Measurements from ENCODE around the gene GALNT12.

The GALNT12 gene

GRCh38 chr9:98861781-98862504, 54.5 kb downstream of the GALNT12 start:
- no peaks in the 10 kb centered on the region for H3K9me3 ChIP-seq (ENCODE audit: control insufficient read depth, insufficient read depth, low read length)
- no peaks in the 10 kb centered on the region for H3K4me1 ChIP-seq (ENCODE audit: insufficient read depth, low read length)
- no peak overlapping the region for H3K9ac ChIP-seq (ENCODE audit: low read depth, low read length)
- H3K36me3 ChIP-seq (ENCODE audit: insufficient read depth, low read length) = no peaks in the 10 kb centered on the region

DNA sequence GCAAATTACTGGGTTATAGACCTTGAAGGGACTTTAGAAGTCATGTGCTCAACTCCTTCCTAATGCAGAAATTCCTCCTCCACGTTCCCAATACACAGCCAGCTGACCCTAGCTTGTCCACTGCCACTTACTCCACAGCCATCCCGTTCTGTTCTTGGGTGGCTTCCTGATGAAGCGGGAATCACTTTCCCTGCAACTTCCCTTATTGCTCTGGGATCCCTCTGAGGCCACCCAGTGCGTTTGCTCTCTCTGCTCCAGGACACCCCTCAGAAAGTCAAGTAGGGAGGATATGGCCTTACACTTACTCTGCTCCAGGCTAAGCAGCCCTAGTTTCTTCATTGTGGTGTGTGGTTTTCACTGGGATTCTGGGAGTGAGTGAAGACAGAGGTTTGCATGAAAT, 55.5 kb downstream of the GALNT12 start:
- H3K4me1 ChIP-seq (ENCODE audit: insufficient read depth, low read length) = no peaks in the 10 kb centered on the region
- H3K9me3 ChIP-seq (ENCODE audit: control insufficient read depth, insufficient read depth, low read length) = no peaks in the 10 kb centered on the region
- H3K9ac ChIP-seq (ENCODE audit: low read depth, low read length) = no peak overlapping the region
- H3K36me3 ChIP-seq (ENCODE audit: insufficient read depth, low read length) = no peaks in the 10 kb centered on the region

DNA sequence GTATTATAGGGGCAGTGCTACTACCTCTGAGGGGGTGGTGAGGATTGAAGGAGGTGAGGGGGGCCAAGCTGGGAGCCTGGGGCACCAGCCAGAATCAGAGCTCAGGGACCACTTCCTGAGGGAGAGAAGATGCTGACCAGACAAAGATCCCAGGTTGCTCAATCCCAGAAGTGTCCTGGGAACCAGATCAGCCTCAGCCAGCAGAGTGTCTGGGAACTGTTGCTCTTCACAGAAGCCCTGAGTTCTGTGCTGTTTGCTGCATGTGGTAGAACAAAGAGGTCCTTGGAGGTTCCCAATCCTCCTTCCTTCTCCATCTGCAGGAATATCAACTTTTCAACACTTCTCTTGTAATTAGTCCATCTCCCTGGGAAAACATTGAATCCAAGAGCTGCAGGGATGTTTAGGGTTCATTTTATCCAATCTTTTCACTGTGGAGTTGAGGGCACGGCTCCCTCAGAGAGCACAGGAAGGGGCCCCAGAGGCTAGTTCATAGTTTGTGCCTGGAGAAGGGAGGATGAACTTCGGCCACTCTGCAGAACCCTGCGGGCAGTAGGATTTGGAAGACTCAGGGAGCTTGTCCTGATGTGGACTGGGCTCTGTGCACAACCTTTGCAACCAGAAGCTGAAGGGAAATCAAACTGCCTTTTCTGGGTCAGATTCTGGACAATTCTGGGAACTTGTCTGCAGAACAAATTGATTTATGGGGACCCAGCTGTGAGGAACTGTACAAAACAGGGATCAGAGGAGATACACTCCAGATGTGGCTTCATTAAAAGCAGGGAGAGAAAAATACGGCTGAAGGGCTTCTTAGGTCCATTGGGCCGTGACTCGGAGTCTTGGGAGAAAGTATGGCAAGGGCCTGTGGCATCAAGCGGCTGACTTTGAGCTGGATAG, 57.1 kb downstream of the GALNT12 start:
- no peaks in the 10 kb centered on the region for H3K9me3 ChIP-seq (ENCODE audit: control insufficient read depth, insufficient read depth, low read length)
- no peaks in the 10 kb centered on the region for H3K36me3 ChIP-seq (ENCODE audit: insufficient read depth, low read length)
- H3K9ac ChIP-seq (ENCODE audit: low read depth, low read length) = no peak overlapping the region
- no peaks in the 10 kb centered on the region for H3K4me1 ChIP-seq (ENCODE audit: insufficient read depth, low read length)

DNA sequence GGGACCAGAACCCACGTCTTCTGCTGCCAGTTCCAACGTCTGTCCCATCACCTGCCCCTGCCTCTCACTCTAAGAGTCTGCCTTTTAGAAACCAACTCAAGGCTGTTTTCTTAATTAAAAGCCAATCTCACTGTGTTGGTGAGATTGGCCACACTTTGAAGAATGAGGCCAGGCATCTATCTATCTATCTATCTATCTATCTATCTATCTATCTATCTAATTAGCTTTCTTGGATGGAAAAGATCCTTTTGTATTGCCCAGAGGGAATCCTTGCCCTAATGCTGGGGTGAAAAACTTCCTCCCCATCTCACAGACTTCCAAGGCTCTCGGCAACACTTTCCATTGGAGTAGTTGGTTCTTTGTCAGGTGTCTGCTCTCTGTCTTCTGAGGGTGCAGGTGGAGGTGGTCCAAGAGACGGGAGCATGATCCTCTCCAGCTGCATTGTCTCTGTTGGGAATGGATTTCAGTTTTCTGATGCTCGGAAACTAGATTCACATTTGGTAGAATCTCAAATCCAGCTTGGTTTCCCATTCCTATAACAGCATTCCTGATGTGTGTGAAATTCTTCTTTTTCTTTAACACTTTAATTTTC, 57.9 kb downstream of the GALNT12 start:
- H3K36me3 ChIP-seq (ENCODE audit: insufficient read depth, low read length) = no peaks in the 10 kb centered on the region
- H3K9me3 ChIP-seq (ENCODE audit: control insufficient read depth, insufficient read depth, low read length) = no peaks in the 10 kb centered on the region
- no peak overlapping the region for H3K9ac ChIP-seq (ENCODE audit: low read depth, low read length)
- no peaks in the 10 kb centered on the region for H3K4me1 ChIP-seq (ENCODE audit: insufficient read depth, low read length)

DNA sequence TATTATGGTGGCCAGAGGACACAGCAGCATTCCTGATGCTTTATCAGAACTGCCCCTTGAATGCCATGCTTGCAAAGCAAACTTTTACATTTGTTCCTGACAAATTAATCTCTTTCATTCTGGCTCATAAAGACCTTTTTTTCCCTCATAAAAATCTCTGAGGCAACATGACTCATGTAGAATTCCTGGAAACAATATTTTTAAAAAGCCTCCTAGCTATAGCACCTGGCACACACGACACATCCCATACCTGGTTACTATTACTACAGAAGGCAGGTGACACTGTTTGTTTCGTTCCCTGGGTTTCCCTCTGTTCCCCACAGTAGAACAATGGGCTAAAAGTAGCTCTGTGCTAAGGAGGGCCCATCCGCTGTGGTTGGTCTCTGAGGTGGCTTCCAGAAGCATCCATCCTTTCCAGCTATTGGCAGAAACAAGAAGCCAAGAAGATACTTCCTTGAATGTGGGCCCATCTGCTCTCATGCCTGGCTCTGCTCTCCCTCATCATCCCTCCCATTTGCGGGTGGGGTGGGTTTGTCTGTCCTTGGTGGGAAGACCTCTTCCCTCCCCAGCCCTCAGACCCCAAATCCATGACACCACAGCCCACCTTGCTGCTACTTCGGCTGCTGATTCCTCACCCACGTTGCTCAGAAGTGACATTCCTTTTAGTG, 59.1 kb downstream of the GALNT12 start:
- H3K9ac ChIP-seq (ENCODE audit: low read depth, low read length) = no peak overlapping the region
- no peaks in the 10 kb centered on the region for H3K36me3 ChIP-seq (ENCODE audit: insufficient read depth, low read length)
- no peaks in the 10 kb centered on the region for H3K9me3 ChIP-seq (ENCODE audit: control insufficient read depth, insufficient read depth, low read length)
- H3K4me1 ChIP-seq (ENCODE audit: insufficient read depth, low read length) = no peaks in the 10 kb centered on the region

DNA sequence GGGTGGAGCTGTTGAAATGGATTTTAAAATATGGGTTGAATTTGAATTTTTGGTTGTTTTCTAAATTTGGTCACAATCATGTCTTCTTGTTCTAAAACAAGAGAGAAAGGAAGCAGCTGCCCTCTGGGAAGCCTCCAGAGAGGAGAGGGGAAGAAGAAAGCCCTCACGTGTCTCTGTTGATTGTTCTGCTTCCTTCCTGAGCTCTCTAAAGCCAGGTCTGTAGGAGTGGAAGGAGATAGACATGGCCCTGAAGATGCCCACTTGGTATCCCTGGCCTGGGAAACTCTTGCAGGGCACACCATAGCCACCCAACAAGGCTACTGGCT, 59.6 kb downstream of the GALNT12 start:
- Histone ChIP-seq H3K4me1 (ENCODE audit: insufficient read depth, low read length) (no peaks in the 10 kb centered on the region), H3K9me3 (ENCODE audit: control insufficient read depth, insufficient read depth, low read length) (no peaks in the 10 kb centered on the region), H3K9ac (ENCODE audit: low read depth, low read length) (no peak overlapping the region), H3K36me3 (ENCODE audit: insufficient read depth, low read length) (no peaks in the 10 kb centered on the region)

DNA sequence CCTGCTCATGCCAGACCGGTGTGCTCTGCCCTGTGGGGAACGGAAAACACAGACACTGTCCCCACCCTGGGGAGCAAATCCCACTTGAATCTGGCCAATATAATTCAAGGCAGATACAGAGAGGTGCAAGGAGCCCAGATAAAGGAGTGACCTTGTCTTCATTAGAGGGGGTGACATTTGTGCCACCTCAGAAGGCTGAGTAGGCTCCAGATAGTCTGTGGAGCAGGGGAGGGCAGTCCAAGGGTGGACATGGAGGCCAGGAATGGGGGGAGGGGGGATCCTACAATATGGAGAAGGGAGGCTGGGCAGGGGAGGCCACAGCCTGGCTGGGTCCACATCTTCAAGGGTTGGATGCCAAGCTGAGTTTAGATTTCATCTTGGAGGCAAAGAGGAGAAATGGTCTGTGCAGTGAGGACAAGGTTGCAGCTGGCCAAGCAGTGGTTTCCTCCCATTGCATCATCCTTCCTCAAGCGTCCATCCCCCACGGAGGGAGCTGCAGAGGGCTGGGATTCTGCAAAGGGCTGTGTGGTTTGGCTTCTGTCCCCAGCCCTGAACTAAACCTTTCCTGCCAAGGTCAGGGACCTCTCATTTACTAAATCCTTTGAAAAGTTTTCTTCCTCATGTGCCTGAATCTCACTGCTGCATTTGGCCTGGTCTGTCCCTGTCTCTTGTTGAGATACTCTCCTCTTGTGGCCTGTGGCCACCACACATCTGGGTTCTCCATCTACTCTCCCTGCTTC, 60.1 kb downstream of the GALNT12 start:
- H3K9ac ChIP-seq (ENCODE audit: low read depth, low read length) = no peak overlapping the region

GRCh38 chr9:98869078-98869745, 61.7 kb downstream of the GALNT12 start:
- Histone ChIP-seq H3K9me3 (ENCODE audit: control insufficient read depth, insufficient read depth, low read length) (no peaks in the 10 kb centered on the region), H3K9ac (ENCODE audit: low read depth, low read length) (no peak overlapping the region), H3K4me1 (ENCODE audit: insufficient read depth, low read length) (no peaks in the 10 kb centered on the region), H3K36me3 (ENCODE audit: insufficient read depth, low read length) (no peaks in the 10 kb centered on the region)

More for the DNA sequence above, 60.1 kb downstream of the GALNT12 start:
- no peaks in the 10 kb centered on the region for H3K4me1 ChIP-seq (ENCODE audit: insufficient read depth, low read length)
- no peaks in the 10 kb centered on the region for H3K9me3 ChIP-seq (ENCODE audit: control insufficient read depth, insufficient read depth, low read length)
- H3K36me3 ChIP-seq (ENCODE audit: insufficient read depth, low read length) = no peaks in the 10 kb centered on the region

- Histone ChIP-seq H3K4me1 (ENCODE audit: insufficient read depth, low read length) (no peaks in the 10 kb centered on the region), H3K36me3 (ENCODE audit: insufficient read depth, low read length) (no peaks in the 10 kb centered on the region), H3K9me3 (ENCODE audit: control insufficient read depth, insufficient read depth, low read length) (no peaks in the 10 kb centered on the region), H3K9ac (ENCODE audit: low read depth, low read length) (no peak overlapping the region)
Observed at GRCh38 chr9:98869866-98870265, 62.4 kb downstream of the GALNT12 start.

DNA sequence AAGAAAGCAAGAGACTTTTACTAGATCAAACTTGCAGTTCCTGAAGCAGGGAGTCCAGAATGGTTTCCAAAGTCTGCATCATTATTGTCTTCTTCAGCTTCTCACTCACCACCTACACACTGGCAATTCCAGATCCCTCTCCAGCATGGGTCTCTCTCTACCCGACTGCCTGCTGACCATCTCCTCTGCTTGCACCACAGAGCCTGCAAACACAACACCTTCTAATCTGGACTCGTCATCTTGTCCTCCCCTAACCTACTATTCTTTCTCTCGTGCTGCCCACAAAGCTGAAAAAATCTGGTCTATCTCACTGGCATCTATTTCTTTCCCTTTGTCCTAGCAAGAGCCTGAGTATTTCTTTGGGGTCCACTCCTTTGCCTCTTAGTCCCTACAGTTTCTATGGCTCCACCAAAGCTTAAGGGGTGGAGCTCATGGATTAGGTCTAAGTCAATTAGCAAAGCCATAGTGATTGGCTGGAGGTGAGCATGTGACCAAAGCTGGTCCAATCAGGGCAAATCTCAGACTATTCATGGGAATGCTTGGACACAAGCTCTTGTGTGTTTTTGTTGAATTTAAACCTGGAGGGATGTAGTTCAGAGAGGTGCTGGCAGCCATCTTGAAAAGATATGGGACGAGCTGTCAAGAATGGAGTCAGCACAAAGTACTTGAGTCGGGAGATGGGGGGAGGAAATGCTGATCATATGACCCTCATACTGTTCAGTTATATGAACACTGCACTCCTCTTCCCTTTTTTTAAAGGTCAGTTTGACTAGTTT, 63.5 kb downstream of the GALNT12 start:
- H3K36me3 ChIP-seq (ENCODE audit: insufficient read depth, low read length) = no peaks in the 10 kb centered on the region
- no peaks in the 10 kb centered on the region for H3K4me1 ChIP-seq (ENCODE audit: insufficient read depth, low read length)
- no peak overlapping the region for H3K9ac ChIP-seq (ENCODE audit: low read depth, low read length)
- no peaks in the 10 kb centered on the region for H3K9me3 ChIP-seq (ENCODE audit: control insufficient read depth, insufficient read depth, low read length)

DNA sequence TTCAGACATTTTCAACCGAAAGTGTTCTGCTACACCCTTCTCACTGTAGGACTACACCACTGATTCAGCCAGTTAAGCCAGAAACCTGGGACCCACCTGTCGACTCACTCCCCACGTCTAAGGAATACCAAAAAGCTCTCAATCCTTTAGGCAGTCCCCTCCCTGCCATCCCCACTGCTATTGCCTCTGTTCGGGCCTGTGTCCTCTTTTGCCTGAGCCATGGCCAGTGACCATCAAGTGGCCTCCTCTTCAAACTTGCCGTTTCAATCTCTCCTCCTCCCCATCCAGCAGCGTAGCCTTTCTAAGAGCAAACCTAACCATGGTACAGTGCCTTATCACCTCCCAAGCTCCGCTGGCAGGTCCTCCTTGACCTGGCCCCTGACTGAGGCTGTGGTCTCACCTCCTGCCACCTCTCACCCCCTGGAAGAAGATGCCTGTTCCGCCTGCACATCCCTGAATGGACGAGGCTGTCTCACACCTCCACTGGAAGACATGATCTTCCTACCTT, 64.1 kb downstream of the GALNT12 start:
- H3K9ac ChIP-seq (ENCODE audit: low read depth, low read length) = no peak overlapping the region
- H3K4me1 ChIP-seq (ENCODE audit: insufficient read depth, low read length) = no peaks in the 10 kb centered on the region
- no peaks in the 10 kb centered on the region for H3K36me3 ChIP-seq (ENCODE audit: insufficient read depth, low read length)
- no peaks in the 10 kb centered on the region for H3K9me3 ChIP-seq (ENCODE audit: control insufficient read depth, insufficient read depth, low read length)

DNA sequence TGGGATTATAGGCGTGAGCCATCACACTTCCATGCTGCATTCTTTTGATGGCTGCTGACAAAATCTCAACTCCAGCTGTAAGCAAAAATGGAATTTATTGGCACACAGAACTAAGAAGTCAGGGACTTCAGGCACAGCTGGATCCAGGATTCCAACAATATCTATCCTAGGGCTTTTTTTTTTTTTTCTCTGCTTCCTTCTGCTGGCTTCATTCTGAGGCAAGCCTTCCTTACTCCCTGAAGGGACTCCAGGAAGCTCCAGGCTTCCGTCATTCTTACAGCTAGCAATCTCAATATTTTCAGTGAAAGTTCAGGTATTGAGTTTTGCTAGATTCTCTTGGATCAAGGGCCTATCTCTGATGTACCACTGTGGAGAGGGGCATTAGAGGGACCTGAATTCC, 66.1 kb downstream of the GALNT12 start:
- Histone ChIP-seq H3K36me3 (ENCODE audit: insufficient read depth, low read length) (no peaks in the 10 kb centered on the region), H3K9me3 (ENCODE audit: control insufficient read depth, insufficient read depth, low read length) (no peaks in the 10 kb centered on the region), H3K9ac (ENCODE audit: low read depth, low read length) (no peak overlapping the region), H3K4me1 (ENCODE audit: insufficient read depth, low read length) (no peaks in the 10 kb centered on the region)

GRCh38 chr9:98873951-98874371, 66.5 kb downstream of the GALNT12 start:
- Histone ChIP-seq H3K4me1 (ENCODE audit: insufficient read depth, low read length) (no peaks in the 10 kb centered on the region), H3K9ac (ENCODE audit: low read depth, low read length) (no peak overlapping the region), H3K9me3 (ENCODE audit: control insufficient read depth, insufficient read depth, low read length) (no peaks in the 10 kb centered on the region), H3K36me3 (ENCODE audit: insufficient read depth, low read length) (no peaks in the 10 kb centered on the region)
